ENCODE results near the gene GPR137.
A peak's percentile ranks its signal among the peaks of the same experiment; 100 is the strongest.
"Not testable (repeated sequence)": the region's sequence is repeated elsewhere in the genome, so short reads cannot be mapped to it uniquely, and the experiment has no call there.

The GPR137 gene

DNA sequence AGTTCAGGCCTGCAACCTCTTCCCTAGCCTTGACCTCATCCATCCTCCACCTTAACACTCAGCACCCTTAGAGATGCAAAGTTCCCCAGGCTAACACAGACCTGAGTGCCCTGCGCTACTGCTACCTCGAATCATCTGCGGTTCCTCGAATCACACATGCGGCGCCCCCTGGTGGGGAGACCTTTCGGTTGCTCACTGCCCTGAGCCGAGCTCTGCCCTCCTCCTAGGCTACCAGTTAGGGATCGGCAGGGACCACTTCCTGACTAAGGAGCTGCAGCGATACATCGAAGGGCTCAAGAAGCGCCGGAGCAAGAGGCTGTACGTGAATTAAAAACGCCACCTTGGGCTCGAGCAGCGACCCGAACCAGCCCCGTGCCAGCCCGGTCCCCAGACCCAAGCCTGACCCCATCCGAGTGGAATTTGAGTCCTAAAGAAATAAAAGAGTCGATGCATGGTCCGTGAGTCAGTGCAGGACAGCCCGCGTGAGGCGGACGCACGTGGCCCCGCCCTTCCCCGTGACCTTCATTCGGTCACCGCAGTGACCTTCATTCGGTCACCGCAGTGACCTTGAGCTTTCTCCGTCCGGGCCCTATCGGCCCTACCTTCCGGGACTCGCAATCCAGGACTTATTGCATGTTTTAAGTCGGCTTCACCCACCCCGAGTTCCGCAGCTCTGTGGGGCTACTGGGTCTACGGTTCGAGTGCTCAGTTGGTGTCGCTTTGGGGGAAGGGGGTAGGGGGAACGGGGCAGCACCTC is 18.8 kb downstream of the GPR137 start:
- DNase-seq (ENCODE audit: low read depth), result peak; percentile 89

DNA sequence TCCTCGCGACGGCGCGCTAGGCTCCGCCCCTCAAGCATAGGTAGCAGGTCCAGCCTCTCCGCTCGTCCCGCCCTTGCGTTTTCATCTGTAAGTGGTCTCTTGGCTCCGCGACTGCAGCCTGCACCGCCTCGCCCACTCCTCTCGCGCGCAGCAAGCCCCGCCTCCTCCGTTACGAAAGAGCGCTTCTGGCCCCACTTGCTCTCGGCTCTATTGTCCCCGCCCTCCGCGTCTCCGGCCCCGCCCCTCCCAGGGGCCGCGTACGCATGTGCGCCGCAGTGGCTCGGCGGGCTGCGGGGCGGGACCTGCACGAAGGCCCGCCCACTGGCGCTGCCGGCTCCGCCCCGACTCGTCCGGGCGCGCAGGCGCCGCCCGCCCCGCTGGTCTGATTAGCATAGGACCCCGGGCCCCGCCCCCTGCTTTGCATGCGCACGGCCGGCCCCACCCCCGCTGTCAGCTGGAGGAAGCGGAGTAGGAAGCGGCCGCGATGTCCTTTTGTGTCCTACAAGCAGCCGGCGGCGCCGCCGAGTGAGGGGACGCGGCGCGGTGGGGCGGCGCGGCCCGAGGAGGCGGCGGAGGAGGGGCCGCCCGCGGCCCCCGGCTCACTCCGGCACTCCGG is 19.5 kb downstream of the GPR137 start, which contains the start of gene ESRRA:
Gene ESRRA (plus strand): TSS at position 450 of the 616 bp plus-strand sequence. CDS start 1,656 bp downstream, outside the sequence.
- DNase-seq (ENCODE audit: low read depth), result peak; percentile 99

DNA sequence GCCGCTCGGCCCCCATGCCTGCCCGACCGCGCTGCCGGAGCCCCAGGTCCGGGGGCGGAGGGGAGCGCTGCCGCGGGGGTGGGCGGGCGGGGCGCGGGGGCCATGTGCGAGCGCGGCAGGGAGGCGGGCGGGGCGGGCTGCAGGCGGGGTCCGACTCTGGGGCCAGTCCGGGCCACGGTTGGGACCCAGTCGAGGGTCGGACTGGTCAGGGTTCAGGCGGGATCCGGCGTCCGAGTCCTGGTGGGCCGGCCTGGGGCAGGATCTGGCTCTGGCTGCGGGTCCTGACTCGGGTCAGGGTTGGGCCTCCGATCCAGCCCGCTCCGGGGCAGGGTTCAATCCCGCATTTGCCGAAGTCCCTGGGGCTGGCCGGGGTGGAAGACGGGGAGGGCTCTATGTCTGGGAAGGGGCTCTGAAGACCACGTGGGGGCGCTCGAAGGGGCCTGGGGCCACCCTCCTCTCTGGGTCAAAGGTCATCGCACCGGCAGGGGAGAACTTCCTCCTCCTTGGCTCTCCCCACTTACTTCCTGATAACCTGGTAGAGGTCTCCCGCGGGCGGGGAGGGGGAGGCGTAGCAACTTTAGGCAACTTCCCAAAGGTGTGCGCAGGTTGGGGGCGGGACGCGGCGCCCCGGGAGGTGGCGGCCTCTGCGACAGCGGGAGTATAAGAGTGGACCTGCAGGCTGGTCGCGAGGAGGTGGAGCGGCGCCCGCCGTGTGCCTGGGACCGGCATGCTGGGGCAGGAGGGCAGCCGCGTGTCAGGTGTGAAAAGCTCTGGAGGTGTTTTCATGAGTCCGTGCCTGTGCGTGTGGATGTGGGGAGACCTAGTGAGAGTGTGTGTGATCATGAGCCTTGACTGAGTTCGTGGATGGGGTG is 20.3 kb downstream of the GPR137 start:
- peak; percentile 51 for DNase-seq (ENCODE audit: low read depth)

DNA sequence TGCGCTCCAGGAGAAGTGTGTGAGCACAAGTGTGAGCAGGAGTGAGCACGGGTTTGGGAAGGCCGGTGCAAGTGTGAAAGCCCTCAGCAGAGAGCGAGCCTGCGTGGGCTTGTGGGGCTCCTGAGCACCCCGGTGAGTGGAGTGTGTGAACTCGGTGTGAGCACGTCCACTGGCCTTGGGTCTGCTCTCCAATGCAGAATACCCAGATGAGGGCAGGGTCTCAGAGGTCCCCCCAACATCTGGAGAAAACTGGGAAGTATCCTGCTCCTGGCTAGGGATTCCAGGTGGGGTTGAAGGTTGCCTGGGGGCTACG is 20.9 kb downstream of the GPR137 start:
- no peak for DNase-seq (ENCODE audit: low read depth)

DNA sequence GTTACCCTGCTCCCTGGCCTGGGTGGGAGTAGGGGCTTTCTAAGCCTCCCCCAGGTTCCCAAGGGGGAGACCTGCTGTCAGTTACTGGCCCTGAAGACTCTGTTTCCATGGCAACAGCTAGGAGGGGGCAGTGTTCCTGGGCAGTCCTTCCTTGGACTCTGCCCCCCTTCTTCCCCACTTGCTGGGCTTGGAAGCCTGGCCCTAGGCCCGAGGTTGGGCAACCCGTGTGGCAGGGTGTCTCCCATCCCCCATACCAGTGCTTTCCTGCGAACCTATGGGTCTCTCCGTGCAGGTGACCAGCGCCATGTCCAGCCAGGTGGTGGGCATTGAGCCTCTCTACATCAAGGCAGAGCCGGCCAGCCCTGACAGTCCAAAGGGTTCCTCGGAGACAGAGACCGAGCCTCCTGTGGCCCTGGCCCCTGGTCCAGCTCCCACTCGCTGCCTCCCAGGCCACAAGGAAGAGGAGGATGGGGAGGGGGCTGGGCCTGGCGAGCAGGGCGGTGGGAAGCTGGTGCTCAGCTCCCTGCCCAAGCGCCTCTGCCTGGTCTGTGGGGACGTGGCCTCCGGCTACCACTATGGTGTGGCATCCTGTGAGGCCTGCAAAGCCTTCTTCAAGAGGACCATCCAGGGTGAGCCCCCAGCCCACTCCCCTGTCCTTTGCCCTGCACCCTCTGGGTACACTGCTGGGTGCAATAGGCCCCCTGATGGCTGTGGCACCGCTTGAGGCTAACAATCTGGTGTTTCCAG is 21.4 kb downstream of the GPR137 start:
- DNase-seq (ENCODE audit: low read depth), result no peak

DNA sequence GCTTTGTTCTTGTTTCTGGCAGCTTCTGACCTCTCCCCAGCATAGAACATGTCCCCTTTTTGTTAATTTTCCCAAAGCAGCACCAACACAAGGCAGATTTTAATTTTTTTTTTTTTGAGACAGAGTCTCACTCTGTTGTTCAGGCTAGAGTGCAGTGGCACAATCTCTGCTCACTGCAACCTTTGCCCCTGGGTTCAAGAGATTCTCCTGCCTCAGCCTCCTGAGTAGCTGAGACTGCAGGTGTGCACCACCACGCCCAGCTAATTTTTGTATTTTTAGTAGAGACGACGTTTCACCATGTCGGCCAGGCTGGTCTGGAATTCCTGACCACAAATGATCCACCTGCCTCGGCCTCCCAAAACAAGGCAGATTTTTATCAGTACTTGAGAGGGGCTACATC is 22.1 kb downstream of the GPR137 start:
- not testable (repeated sequence) for DNase-seq (ENCODE audit: low read depth)

DNA sequence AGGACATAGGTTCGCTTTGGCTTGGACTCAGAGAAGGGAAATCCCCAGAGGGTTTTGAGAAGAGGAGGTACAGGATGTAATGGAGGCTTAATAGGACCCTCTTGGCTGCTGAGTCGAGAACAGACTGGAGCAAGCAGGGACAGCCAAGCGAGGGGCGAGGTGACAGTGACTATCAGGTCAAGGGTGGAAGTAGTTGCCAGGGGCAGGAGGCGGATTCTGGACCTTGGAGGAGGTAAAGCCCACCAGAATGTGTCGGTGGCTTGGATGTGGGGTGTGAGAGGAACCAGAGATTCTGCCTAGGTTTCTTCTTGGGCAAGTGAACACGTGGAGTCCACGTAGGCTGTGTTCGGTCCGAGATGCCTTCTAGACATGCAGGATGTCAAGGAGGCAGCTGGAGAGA is 27.3 kb downstream of the GPR137 start:
- DNase-seq (ENCODE audit: low read depth), result no peak

DNA sequence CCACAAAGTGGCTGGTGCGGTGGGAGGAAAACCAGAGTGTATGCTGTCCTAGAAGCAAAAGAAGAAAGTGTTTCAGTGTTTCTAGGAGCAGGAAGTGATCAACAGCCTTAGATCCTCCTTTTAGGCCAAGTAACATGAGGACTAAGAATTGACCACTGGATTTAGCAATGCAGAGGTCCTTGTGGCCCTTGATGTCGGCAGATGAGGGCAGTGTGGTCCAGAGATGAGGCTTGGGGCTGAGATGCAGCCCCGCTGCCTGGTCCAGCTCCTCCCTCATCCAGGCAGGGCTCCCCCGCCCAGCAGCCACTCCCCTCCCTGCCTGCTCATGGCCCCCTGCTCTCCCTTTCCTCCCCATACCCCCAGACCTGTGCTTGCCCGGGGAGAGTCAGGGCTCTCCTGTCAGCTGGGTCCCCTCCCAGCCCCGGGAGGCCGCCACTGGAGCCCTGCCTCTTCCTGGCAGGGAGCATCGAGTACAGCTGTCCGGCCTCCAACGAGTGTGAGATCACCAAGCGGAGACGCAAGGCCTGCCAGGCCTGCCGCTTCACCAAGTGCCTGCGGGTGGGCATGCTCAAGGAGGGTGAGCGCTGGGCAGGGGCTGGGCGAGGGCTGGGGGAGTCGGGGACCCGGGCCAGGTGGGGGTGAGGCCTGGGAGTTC is 28.0 kb downstream of the GPR137 start:
- no peak for DNase-seq (ENCODE audit: low read depth)

DNA sequence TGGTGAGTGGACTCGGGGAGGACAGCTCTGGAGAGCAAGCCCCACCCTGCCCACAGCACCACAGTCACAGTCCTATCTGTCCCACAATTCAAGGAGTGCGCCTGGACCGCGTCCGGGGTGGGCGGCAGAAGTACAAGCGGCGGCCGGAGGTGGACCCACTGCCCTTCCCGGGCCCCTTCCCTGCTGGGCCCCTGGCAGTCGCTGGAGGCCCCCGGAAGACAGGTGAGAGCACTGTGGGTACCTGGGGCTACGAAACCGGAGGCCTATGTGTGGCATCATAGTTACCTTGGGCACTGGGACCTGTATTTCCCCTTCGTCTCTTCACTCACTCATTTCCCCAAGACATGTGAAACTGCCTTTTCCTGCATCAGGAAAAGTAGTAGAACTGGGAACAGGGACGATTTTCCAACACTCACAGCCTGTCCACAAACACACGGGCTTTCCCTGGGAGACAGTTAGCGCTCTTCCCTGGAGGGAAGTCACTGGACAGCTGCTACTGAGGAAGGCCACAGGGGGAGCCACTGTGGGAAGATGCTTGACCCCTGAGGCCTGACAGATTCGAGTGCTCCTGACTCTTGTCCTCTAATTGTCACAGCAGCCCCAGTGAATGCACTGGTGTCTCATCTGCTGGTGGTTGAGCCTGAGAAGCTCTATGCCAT is 28.6 kb downstream of the GPR137 start:
- DNase-seq (ENCODE audit: low read depth), result no peak

DNA sequence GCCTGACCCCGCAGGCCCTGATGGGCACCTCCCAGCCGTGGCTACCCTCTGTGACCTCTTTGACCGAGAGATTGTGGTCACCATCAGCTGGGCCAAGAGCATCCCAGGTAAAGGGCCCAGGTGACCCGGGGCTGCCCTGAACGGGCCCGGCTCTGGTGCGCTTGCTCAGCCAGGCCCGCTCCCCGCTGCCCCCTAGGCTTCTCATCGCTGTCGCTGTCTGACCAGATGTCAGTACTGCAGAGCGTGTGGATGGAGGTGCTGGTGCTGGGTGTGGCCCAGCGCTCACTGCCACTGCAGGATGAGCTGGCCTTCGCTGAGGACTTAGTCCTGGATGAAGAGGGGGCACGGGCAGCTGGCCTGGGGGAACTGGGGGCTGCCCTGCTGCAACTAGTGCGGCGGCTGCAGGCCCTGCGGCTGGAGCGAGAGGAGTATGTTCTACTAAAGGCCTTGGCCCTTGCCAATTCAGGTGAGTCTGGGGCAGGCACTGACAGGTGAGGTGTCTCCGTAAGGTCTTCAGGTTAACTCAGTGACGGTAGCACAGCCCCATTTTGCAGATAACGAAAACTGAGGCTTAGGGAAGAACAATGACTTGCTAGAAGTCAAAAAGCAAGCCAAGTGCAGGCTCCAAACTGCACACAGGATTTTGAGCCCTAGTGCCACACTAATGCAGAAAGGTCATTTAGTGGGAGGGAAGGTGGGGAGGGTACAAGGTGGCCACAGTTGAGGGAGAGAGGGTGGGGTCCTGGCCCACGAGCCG is 29.3 kb downstream of the GPR137 start:
- no peak for DNase-seq (ENCODE audit: low read depth)

DNA sequence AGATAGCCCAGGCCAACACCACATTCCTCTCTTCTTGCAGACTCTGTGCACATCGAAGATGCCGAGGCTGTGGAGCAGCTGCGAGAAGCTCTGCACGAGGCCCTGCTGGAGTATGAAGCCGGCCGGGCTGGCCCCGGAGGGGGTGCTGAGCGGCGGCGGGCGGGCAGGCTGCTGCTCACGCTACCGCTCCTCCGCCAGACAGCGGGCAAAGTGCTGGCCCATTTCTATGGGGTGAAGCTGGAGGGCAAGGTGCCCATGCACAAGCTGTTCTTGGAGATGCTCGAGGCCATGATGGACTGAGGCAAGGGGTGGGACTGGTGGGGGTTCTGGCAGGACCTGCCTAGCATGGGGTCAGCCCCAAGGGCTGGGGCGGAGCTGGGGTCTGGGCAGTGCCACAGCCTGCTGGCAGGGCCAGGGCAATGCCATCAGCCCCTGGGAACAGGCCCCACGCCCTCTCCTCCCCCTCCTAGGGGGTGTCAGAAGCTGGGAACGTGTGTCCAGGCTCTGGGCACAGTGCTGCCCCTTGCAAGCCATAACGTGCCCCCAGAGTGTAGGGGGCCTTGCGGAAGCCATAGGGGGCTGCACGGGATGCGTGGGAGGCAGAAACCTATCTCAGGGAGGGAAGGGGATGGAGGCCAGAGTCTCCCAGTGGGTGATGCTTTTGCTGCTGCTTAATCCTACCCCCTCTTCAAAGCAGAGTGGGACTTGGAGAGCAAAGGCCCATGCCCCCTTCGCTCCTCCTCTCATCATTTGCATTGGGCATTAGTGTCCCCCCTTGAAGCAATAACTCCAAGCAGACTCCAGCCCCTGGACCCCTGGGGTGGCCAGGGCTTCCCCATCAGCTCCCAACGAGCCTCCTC is 30.2 kb downstream of the GPR137 start:
- DNase-seq (ENCODE audit: low read depth), result not testable (repeated sequence)

DNA sequence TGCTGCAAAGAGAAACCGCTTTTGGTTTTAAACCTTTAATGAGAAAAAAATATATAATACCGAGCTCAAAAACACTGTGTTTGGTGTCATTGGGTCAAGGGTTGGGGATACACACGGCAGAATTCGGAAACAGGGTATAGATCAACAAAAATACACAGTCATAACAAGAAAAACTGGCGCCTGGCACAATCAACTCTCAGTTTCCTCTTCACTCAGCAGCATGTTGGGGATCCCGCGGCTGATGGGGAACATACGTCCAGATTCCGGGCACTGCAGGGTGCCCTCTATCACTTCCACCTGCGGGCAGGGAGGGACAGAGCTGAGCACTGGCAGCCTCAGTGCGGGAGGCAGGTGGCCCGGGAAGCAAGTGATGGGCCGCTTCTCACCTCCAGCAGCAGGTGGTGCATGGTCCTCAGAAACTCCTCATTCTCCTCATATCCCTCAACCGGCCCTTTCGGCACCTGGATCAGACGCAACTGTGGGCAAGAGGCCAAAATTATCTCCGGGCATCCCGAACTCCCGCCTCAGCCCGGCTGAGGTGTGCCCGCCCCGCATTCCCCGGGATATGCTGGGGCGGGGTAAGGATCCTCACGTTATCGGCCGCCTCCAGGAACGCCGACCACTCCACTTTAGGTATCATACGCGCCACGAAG is 31.1 kb downstream of the GPR137 start:
- DNase-seq (ENCODE audit: low read depth), result peak; percentile 43

DNA sequence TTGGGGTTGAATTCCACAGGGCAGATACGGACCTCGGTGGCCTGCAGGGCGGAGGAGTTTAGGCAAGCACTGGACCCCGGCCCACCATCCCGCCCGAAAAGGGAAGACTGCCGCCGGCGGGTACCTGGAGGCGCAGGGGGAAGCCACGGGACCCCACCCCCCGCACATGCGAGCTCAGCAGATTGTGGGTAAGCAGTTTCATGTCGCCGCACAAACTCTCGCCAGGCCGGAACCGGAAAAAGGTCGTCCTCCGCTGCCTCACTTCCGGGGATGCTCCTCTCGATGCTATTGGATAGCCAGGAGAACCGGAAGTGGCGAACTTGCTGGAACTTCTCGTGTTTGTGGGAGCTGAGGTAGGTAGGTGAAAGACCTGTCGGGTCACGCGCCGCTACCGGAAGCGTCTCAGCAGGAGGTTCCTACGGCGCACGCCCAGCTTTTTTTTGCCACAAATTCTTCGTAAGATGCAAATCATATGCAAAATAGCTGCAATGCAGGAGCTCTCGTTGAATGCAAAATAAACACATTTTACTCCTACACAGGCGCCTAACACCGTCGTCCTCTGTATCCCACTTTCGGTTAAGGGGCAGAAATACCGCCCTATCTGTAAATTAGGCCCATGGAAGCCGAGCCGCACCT is 31.8 kb downstream of the GPR137 start, which contains the start of gene TRMT112:
Gene TRMT112 (minus strand): TSS at position 235 of the 636 bp plus-strand sequence. CDS start 33 bp downstream, at position 202.
- peak; percentile 96 for DNase-seq (ENCODE audit: low read depth)

DNA sequence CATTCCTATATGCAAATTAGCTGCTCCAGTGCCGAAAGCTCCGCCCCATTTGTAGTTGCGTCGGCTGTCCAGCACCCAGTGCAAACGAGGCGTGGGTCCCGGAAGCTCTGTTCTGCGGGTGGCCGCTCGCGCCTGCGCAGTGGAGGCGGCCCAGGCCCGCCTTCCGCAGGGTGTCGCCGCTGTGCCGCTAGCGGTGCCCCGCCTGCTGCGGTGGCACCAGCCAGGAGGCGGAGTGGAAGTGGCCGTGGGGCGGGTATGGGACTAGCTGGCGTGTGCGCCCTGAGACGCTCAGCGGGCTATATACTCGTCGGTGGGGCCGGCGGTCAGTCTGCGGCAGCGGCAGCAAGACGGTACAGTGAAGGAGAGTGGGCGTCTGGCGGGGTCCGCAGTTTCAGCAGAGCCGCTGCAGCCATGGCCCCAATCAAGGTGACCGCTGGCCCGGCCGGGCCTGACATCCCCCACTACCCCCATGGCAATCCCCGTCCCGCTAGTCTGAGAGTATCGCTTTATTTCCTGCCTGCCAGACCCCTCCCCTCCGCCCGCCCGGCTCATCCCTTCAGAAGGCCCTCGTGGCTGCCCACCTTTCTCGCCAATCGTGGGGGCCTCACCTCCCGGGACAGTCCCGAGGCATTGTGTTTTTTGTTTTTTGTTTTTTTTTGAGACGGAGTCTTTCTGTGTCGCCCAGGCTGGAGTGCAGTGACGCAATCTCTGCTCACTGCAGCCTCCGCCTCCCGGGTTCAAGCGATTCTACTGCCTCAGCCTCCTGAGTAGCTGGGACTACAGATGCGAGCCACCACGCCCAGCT is 32.5 kb downstream of the GPR137 start, which contains the start of gene PRDX5:
Gene PRDX5 (plus strand): TSS at position 161 of the 805 bp plus-strand sequence. CDS start 95 bp downstream, at position 256.
- peak; percentile 91 for DNase-seq (ENCODE audit: low read depth)

DNA sequence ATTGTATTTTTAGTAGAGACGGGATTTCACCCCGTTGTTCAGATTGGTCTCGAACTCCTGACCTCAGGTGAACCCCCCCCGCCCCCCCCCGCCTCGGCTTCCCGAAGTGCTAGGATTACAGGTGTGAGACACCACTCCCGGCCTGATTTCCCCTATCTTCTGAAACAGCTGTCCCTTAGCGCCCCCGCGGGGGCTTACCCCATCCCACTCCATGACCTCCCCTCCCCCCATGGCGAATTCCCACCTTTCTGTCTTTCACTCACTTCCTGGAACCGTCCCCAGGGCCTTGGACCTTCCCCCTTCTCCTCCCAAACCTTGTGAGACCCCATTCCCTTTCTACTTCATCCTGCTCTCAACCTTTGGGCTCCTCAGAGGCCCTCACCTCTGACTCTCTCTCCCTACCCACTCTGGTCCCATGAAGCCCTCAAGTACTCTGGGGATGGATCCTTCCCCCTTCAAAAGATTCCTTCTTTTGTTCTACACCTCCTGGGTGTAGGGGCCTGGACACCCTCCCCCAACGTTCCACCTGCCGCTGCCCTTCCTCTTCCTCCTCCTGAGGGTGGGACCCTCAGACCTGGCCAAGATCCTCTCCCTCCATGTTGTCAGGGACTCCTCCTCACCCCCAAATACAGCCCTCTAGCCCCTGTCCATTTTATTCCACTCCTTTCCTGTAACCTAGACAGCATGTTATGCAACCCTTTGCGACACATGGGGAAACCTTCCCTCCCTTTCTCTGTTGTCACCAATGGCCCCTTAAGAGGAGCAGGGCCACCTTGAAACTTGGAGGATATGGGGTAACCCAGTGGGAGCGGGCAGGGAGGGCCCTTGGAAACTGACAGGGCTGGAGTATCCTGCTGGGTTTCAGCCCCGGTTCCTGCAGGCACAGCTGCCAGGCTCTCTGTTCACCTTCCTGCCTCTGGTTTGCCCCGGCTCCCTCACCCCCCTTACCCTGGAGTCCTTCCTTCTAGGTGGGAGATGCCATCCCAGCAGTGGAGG is 33.4 kb downstream of the GPR137 start:
- no peak for DNase-seq (ENCODE audit: low read depth)

DNA sequence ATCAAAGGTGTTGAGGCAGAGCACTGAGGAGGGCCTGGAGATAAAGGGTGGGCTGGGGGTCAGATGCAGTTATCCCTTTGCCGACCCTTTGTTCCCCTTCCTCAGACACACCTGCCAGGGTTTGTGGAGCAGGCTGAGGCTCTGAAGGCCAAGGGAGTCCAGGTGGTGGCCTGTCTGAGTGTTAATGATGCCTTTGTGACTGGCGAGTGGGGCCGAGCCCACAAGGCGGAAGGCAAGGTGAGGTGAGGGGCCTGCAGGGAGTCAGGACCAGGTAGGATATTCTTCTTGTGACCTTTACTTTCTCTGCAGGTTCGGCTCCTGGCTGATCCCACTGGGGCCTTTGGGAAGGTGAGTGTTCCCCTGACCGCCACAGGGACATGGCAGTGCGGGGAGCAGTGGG is 34.9 kb downstream of the GPR137 start:
- no peak for DNase-seq (ENCODE audit: low read depth)

Measured in T follicular helper cell (primary cell).